Adrenal gland (tissue), 5 donors: ENCODE measurements around the gene LUC7L3.

Experiments
- CTCF ChIP-seq, 6 experiments: fragments of 450-650 bp in 4 of 6; fragments of 200-600 bp in 2 of 6; sonication (generic) in 1 of 6; IDR thresholded peaks; 1 replicate in 5 of 6; 2 replicates in 1 of 6; pipeline versions ENCODE4 v1.5.1 to v1.8.0; 2016 to 2021; ENCODE audit warnings: antibody characterized with exemption in 6 of 6, mild to moderate bottlenecking in 2 of 6, moderate library complexity in 1 of 6
- POLR2A ChIP-seq, 2 donors: fragments of 450-650 bp; IDR thresholded peaks; one replicate each; pipeline ENCODE4 v1.6.1; 2017; ENCODE audit warnings: antibody characterized with exemption in 2 of 2, mild to moderate bottlenecking in 2 of 2, moderate library complexity in 1 of 2
- donor health status: DM: no; HTN: no; CAD: no.

- TF ChIP-seq POLR2A (IDR thresholded peaks at IDR 0.05) (no peak), CTCF (IDR thresholded peaks at IDR 0.05) (no peak)
Observed at GRCh38 chr17:50768346-50768761, 49.0 kb downstream of the LUC7L3 start.
